HL-60 (cell line): ENCODE results near the gene AKAP6.

Source experiments
- DNase-seq, 2 experiments: peaks; one replicate each; pipeline ENCODE4 v3.0.0-alpha.2; 2010 to 2020; ENCODE audit warnings: low read depth in 1 of 2, low spot score in 1 of 2
- H3K27ac ChIP-seq: fragments of 250-450 bp; sonication (Bioruptor Pico); replicated peaks from 2 replicates; pipeline ENCODE4 v1.5.1; 2020; ENCODE audit warnings: mild to moderate bottlenecking, moderate library complexity
- H3K27me3 ChIP-seq: fragments of 250-450 bp; sonication (Bioruptor Pico); 2 replicates; pipeline ENCODE4 v1.5.1; 2021; ENCODE audit warnings: mild to moderate bottlenecking, moderate library complexity; ENCODE audit not compliant: insufficient read depth, poor library complexity, severe bottlenecking
- H3K4me3 ChIP-seq: replicated peaks from 2 replicates; pipeline ENCODE4 v1.5.1; 2011; ENCODE audit warnings: mild to moderate bottlenecking, control low read depth, low read length; ENCODE audit not compliant: insufficient read depth
- CTCF ChIP-seq: IDR thresholded peaks from one replicate; pipeline ENCODE4 v1.5.1; 2011; ENCODE audit warnings: low read length, control low read depth, inconsistent platforms; ENCODE audit not compliant: insufficient read depth
- GABPA ChIP-seq: IDR thresholded peaks from 2 replicates; pipeline ENCODE4 v1.6.1; 2012; ENCODE audit warnings: low read depth
- POLR2AphosphoS5 ChIP-seq: IDR thresholded peaks from 2 replicates; pipeline ENCODE4 v1.6.1; 2012; ENCODE audit warnings: low read depth
- SPI1 ChIP-seq: IDR thresholded peaks from 2 replicates; pipeline ENCODE4 v1.6.1; 2012; ENCODE audit warnings: low read depth, mild to moderate bottlenecking, borderline replicate concordance
- TF ChIP-seq, protein P1 (sequence below): IDR thresholded peaks from 2 replicates; pipeline ENCODE4 v1.6.1; 2012; ENCODE audit warnings: low read depth; ENCODE audit not compliant: insufficient replicate concordance

The AKAP6 gene

DNA sequence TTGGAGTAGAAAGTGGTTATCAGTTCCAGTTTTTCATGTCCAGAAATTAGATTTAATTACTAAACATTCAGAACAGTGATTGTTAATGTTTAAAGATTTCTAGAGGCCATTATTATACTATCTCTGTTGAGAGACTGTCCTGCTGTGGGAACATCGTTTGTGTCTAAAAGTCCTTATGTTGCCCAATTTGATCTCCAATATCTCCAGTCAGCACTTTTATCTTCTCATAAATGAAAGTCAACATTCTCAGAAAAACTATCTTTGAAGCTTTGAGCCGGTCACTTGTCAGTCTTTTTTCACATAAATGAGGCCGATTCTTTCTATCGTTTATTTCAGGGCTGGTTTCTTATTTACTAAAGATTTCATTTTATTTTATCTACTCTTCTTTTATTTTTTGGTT, 518.8 kb downstream of the AKAP6 start:
- no peak overlapping the region for H3K4me3 ChIP-seq
- H3K27ac ChIP-seq, result no peak overlapping the region
- no peak for TF ChIP-seq CTCF
- no peak for TF ChIP-seq SPI1
- TF ChIP-seq POLR2AphosphoS5, result no peak
- TF ChIP-seq, protein P1, sequence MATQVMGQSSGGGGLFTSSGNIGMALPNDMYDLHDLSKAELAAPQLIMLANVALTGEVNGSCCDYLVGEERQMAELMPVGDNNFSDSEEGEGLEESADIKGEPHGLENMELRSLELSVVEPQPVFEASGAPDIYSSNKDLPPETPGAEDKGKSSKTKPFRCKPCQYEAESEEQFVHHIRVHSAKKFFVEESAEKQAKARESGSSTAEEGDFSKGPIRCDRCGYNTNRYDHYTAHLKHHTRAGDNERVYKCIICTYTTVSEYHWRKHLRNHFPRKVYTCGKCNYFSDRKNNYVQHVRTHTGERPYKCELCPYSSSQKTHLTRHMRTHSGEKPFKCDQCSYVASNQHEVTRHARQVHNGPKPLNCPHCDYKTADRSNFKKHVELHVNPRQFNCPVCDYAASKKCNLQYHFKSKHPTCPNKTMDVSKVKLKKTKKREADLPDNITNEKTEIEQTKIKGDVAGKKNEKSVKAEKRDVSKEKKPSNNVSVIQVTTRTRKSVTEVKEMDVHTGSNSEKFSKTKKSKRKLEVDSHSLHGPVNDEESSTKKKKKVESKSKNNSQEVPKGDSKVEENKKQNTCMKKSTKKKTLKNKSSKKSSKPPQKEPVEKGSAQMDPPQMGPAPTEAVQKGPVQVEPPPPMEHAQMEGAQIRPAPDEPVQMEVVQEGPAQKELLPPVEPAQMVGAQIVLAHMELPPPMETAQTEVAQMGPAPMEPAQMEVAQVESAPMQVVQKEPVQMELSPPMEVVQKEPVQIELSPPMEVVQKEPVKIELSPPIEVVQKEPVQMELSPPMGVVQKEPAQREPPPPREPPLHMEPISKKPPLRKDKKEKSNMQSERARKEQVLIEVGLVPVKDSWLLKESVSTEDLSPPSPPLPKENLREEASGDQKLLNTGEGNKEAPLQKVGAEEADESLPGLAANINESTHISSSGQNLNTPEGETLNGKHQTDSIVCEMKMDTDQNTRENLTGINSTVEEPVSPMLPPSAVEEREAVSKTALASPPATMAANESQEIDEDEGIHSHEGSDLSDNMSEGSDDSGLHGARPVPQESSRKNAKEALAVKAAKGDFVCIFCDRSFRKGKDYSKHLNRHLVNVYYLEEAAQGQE, result no peak
- no peak for TF ChIP-seq GABPA
- DNase-seq, result no peak
- no peaks in the 10 kb centered on the region for H3K27me3 ChIP-seq

GRCh38 chr14:32865827-32866376, 536.8 kb downstream of the AKAP6 start:
- Histone ChIP-seq H3K27me3 (no peaks in the 10 kb centered on the region), H3K27ac (no peak overlapping the region), H3K4me3 (no peak overlapping the region)
- no peak for TF ChIP-seq GABPA
- TF ChIP-seq SPI1, result no peak
- TF ChIP-seq CTCF, result no peak
- TF ChIP-seq, protein P1, result no peak
- no peak for TF ChIP-seq POLR2AphosphoS5
- no peak for DNase-seq

GRCh38 chr14:32883188-32883587, 554.1 kb downstream of the AKAP6 start:
- no peak overlapping the region for H3K27ac ChIP-seq
- H3K27me3 ChIP-seq, result no peaks in the 10 kb centered on the region
- no peak overlapping the region for H3K4me3 ChIP-seq
- TF ChIP-seq SPI1, result no peak
- TF ChIP-seq, protein P1, result no peak
- TF ChIP-seq GABPA, result no peak
- TF ChIP-seq CTCF, result no peak
- TF ChIP-seq POLR2AphosphoS5, result no peak
- DNase-seq, result no peak
